ENCODE data around the gene CD48.
"Not testable (repeated sequence)": the region's sequence is repeated elsewhere in the genome, so short reads cannot be mapped to it uniquely, and the experiment has no call there.

The CD48 gene

DNA sequence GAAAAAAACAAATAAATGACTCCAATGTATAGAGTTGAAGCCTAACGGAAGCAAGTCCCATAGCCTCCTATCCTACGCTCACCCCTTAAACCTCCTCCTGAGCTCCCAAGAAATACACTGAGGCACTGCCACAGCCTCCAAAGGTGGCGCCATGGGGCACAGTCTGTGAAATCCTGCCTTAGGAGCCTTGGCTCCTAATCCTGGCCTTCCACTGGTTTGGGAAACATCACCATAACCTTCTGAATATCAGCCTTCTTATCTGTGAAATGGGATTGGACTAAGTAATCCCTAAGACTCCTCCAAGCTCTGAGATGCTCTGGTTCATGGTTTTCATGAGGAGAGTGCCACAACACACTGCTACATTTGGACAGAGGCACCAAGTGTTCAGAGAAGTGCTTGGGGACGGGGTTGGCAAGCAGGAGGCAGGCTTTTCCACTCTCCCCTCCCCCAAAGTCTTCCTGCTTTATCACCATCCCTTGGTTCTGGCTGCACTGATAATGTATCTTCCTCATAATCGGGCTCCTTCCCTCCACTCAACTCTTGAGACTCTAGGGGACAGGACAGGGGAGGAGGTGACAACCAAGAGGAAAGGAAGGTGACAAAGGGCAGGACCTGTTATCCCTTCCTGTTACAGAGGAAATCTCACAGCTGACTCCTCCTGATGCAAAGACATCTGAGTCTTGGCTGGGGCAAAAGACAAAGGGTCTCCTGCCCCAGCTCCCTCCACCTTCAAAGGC, 30.2 kb upstream of the CD48 start:
- DNase-seq: no peak

DNA sequence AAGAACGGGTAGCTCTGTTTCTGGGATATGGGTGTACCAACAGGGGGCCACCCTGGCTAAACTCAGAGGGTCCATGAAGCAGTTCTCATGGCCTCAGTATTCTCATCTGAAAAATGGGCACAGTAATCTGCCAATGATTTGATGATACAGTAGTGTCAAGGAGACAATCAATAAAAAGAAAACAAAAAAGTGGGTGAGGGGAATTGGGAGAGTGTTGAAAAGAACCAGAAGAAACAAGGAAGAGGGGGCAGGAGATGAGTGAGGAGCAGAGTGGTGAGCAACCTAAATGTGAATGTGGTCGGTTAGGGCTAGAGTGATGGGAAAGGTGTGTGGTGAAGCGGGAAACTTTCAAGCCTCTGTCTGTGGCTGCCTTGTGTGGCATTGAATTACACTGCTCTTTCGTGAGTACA, 29.5 kb upstream of the CD48 start:
- no peak for DNase-seq

DNA sequence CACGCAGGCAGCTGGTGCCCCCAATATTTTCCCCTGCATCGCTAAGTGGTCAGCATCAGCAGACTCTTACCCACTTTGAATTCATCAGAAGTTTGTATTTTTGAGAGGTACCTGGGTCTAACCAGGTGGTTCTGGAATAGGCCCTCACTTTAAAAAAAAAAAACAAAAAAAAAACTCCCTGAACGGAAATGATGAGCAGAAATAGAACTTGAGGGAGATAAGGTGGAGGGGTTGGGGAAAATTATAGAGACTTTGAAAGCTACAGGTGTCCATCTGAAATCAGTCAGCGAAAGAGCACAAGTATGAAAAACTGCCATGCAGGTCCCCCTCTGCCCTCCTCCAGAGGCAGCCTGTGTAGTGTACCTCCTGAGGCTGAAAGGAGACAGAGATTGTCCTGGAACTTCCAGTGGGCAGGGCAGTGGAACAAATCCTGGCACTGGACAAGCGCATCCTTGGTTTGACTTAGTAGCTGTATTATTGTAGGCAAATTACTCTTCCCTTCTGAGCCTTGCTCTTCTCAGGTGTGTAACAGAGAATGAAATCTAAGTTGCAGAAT, 28.6 kb upstream of the CD48 start:
- DNase-seq: no peak

DNA sequence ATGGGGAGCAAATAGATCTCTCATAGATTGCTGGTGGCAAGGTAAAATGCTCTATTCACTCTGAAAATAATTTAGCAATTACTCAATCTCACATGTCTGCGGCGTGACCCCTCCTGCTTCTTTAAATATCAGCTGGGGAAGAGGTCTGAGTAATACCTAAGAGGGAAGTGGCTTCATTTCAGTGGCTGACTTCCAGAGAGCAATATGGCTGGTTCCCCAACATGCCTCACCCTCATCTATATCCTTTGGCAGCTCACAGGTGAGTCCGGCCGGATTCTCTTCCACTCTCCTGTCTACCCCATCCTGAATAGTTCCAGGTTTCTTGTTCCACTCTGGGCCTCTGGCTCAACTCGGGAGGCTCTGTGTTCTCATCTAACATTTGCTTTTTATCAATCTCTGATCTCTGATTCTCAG, 27.5 kb upstream of the CD48 start, which contains the start of gene SLAMF7:
Gene SLAMF7, plus strand, starts transcription at position 150 of the 414 bp plus-strand sequence. Its CDS starts 55 bp downstream, at position 205.
- DNase-seq: peak; percentile 86

DNA sequence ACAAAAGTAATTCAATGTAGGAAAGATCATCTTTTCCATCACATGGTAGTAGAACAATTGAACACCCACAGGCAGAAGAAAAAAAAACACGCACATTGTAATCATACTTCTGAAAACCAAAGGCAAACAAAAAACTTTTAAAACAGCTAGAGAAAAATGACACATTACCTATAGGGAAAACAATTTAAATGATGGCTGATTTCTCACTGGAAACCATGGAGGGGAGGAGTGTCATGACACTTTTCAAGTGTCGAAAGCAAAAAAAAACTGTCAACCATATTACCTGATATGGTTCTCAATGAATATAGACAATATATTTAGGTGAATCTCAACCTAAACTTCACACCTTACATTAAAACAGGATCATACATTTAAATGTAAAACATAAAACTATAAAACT, 26.6 kb upstream of the CD48 start:
- no peak for DNase-seq

DNA sequence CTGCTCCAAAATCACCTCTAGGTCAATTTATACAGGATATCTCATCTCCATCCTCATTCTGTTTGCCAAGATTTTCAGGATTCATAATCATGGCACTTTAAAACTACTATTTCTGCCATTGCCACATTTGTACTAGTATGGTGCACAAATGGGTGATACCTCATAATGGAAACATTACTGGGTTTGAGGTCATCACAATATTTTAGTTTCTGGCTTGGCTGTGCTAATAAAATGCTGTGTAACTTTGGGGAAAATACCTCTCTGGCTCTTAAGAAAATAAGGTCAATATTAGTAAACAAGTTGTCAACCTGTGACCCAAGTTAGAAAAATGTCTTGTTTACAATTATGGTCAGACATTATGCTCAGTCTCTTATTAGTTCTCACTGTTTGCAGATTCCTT, 22.7 kb upstream of the CD48 start:
- DNase-seq: no peak

DNA sequence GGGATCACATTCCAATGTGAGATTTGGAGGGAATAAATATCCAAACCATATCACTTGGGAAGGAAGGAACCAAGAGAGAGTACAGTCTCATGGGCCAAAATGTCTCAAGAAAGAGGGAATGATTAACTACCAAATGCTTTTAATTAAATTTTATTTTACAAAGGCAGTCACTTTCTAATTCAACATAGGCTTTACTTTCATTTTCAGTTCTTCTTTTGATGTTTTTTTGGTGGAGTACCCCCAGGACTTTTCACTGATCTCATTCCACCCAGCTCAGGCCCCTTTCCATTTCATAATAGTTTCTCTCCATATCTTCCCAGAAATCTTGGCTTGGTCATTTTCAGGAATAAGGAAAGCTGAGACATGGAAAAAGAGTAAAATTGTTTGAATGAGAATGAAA, 22.3 kb upstream of the CD48 start:
- DNase-seq: no peak

DNA sequence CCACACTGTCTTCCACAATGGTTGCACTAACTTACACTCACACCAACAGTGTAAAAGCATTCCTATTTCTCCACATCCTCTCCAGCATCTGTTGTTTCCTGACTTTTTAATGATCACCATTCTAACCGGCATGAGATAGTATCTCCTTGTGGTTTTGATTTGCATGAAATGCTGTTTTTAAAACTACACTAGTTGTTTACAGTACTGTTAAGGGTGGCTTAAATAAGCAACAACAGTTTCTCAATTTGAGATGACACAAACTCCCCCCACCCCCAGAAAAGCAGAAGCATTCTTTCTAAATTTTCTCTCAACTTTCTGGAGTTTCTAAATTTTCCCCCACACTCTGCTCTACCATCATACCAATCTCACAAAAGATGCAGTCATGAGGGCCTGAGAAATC, 20.4 kb upstream of the CD48 start:
- DNase-seq: no peak

DNA sequence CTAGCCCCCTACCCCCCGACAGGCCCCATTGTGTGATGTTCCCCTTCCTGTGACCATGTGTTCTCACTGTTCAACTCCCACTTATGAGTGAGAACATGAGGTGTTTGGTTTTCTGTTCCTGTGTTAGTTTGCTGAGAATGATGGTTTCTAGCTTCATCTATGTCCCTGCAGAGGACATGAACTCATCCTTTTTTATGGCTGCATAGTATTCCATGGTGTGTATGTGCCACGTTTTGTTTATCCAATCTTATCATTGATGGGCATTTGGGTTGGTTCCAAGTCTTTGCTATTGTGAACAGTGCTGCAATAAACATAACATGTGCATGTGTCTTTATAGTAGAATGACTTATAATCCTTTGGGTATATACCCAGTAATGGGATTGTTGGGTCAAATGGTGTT, 19.9 kb upstream of the CD48 start:
- DNase-seq: not testable (repeated sequence)

DNA sequence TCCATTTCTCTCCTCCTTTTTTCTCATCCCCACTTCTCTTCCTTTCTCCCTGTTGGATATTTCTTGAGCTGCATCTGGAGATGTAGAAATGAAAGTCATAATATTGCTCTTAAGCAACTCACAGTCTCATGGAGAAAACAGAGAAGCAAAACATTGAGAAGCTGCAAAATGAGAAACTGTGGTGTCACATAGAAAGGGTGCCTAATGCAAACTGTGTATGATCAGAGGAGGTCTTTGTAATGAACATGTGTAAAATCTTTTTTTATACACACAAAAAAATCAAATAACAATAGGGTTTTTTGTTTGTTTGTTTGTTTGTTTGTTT, 15.7 kb upstream of the CD48 start:
- no peak for DNase-seq

DNA sequence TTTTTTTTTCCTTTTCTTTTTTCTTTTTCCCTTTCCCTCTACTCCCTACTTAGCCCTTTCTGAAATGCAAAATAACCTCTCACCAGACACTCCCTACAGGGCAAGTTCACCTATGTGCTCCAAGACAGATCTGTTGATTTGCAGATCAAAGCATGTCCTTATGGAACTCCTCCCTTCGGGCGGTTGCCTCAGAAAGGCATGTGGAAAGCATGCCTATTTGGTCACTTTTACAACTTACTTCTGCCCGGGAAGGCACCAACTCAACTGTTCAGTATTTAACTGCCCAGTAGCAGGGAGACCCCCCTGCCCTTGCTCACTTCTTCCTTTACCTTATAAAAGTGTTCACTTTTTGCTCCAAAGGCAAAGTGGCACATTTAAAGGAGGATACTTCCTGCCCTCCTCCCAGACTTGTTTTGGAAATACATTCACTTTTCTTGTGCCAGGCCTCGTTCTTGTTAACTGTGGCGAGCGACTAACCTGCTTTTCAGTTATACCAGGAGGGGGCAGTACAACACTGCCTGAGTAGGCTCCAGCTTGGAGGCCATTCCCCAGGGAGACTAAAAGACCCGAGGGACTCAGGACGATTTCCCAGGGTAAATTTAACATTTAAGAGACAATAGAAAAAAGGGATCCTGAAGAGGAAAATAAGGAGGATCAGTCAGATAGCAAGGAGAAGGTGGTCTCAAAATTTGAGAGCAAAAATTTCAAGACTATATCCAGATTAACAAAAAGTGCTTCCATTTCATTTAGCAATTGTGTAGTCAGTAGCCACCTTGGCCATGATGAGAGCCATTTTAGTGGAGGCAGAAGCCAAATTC, 15.1 kb upstream of the CD48 start:
- no peak for DNase-seq

DNA sequence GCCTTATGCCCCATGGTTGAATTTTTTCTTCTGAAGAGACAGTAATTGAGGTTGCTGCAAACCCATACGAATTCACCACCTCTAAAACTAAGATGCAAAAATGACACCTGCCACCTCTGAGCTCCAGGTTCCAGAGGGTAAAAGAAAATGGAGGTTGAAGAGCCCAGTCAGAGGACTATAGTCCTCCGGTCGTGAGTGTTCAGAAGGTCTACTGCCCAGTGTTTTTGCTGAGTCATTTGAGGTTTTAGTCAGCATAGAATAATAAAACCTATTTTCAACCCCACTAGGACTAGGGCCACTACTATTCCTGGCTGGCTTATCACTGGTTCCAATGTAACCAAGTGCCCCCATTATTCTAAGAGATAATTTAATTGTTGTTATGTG, 14.5 kb upstream of the CD48 start:
- DNase-seq: no peak

DNA sequence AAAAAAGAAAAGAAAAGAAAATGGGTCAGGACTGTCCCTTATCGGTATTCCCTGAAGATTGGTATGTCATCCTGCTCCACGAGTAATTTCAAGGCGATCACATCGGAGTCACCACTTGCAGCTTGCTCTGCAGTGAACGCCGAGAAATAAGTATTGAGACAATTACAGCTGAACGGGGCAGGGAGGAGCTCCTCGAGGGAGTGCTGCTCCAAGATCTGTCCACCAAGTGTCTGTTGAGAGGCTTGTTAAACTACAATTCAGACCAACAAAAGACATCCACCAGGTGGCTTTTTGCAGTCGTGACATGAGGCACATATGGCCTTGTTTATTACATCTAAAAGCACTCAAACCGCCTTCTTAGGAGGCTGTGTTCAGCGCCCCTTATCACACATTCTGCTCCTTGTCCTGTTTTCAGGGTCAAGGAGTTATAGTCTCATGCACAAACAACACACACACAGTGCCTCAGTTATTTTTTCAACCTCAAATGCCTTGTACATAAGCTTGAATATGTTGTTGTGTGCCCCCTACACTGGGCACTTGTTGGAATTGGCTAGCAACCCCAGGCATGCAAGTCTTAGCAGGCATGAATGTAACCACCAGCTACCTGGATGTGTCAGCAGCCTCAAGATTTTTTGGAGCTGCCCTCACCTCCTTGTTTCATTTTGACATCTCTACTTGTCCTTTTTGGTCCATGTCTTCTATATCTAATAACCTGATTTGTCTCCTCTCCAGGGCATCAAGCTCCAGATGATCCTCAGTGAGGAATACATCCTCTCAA, 13.0 kb upstream of the CD48 start:
- no peak for DNase-seq

DNA sequence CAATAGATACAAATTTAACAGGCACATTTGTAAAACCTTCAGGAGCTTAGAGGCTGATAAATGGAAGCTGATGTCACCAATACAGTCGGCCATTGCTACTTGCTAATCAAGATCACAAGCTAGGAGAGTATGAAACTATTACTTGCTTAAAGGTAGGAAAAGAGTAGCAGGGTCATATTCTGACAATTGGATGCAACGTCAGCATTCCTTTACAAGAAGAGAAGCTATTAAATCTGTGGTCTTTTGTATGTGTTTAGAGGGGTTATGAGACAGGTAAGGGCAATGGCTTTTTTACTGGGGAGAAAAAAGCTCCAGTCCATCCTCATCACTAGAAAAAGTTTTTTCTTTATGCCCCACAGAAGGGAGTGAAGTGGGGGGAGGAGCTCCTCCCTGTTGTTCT, 11.7 kb upstream of the CD48 start:
- DNase-seq: no peak

DNA sequence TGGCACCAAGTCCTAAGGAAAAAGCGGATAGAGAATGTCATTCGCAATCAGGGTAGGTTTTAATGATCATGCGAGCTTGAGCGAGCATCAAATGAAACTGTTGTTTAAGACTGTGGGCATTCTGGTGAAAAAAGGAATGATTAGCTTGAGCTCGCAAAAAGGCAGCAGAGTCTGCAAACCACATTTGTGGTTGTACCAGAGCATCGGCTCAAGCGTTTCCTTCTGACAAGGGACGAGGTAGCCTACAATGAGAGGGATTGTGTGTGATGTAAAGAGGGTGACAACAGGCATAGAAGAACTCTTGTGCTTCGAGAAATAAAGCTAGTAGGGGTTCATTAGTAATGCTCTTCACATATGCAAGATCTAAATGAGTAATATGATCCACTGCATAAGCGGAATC, 11.1 kb upstream of the CD48 start:
- no peak for DNase-seq

DNA sequence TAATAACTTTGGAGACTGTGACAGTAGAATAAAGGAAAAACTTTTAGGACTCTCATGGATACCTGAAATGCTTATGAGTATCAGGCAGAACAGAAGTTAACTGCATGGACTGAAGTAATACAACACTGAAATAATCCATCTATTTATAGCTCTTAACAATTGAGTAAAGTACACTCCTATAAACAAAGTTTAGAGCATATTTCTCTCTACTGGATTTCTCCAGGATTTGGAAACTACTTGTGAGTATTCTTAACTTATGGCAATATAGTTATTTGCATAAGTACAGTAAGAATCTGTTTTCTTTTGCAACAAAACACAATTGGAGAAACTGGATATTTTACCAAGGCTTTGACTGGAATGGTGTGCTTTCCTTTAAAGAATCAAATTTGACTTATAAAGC, 9.9 kb upstream of the CD48 start:
- no peak for DNase-seq

DNA sequence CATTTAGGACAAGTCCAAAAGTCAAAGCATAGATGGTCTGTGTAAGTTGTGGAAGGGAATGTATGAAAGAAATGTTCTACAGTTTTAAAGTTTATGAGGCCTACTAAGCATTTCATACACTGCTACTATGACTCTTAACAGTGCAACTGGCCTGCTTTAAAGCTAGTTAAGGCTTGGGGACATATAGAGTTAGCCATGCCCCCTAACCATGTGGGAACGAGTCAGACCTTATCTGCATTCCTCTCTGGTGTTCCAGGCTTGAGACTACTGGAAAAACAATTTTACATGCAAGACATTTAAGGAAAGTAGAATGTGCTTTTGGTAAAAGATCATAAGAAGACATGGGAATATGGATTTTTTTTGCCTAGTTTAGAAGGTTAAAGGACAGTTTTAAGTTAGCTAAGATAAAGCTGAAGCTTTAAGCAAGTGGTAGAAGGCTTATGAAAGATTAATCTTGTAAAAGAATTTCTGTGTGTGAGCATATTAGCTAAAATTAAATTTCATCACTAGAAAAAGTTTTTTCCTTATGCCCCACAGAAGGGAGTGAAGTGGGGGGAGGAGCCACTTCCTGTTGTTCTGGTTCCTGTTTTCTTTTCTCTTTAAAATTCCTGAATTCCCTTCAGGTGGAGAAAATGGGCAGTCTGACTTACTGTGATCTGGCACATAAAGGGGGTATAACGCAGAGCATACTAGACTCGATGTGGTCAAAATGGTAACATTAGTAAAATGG, 8.9 kb upstream of the CD48 start:
- DNase-seq: no peak

DNA sequence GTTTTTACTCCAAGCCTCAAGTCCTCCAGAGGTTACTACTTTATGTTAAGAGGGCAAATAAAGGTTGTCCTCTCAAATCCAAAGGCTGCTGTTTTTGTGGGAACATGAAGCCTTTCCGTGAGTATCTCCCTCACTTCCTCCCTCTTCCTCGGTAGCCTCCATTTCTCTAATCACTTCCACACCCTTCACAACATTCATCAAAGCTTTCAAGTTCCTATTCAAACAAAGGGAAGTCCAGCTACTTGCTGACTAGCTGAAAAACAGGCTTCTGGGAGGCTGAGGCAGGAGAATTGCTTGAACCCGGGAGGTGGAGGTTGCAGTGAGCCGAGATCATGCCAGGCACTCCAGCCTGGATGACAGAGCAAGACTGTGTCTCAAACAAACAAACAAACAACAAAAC, 6.6 kb upstream of the CD48 start:
- no peak for DNase-seq

DNA sequence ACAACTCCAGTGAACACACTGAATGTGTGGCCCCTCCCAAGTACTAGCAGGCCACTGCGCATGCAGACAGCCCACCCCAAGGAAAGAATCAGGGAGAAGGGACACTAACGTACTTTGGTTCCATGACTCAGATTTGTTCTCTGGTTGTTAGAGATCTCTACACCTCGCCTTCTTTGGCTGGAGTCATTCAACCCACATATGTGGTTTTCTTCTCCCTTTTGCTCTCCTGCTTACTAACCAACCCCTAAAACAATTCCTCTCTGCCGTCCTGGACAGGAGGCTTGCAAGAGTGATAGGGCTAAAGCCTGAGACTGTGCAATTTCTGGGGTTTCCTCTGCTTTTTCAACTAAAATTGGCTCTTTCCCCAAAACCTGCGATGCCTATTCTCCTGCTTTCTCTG, 5.7 kb upstream of the CD48 start:
- DNase-seq: no peak

DNA sequence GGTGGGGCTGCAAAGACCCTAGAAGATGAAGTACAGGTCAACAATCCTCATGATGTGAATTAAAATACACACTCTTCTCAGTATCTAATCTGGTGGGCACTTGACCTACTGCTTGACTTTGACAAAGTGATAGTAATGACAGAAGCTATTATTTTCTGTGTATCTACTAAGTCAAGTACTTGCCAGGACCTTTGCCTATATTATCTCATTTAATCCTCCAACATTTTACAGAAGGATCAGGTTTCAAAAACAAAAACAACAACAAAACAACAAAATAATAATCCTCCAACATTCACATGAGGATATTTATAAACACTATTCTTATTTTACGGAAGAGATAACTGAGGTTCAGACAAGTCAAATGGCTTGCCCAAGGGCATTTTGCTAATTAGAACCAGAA, 4.4 kb upstream of the CD48 start:
- no peak for DNase-seq

DNA sequence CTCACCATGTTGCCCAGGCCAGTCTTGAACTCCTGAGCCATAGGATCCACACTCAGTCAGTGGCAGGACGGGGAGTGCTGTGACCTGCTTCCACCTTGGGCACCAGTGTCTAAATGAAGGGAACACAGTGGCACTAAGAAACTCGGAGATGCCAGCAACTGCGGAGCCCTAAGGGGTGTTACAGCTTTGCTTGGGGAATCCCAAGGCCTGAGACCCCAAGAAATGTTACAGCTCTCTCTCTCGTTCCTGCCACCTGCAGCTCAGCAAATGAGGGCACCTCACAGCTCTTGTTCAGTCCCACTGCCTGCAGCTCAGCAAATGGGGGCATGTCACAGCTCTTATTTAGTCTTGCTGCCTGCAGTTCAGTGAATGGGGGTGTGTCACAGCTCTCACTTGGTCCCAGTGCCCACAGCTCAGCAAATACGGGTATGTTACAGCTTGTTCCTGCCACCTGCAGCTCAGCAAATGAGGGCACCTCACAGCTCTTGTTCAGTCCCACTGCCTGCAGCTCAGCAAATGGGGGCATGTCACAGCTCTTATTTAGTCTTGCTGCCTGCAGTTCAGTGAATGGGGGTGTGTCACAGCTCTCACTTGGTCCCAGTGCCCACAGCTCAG, 2.5 kb upstream of the CD48 start:
- not testable (repeated sequence) for DNase-seq

DNA sequence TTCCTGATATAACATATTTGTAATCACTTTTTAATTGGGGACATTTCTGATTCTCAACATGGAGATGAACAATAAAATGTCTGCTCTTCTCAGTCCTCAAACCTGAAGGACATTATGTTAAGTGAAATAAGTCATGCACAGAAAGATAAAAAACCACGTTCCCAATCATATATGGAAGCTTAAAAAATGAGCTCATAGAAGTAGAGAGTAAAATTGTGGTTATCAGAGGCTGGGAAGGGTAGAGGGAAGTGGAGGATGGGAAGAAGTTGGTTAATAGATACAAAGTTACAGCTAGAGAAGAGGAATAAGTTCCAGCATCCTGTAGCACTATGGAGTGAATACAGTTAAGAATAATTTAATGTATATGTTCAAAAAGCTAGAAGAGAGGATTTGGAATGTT, 1.5 kb upstream of the CD48 start:
- DNase-seq: no peak
